Activated naive CD4-positive, alpha-beta T cell treated with anti-CD3 and anti-CD28 coated beads for 36 hours (primary cell): ENCODE data around the gene ATP6V1F. TPM values are rescaled to one million over a fixed set of nuclear protein-coding genes. Genes with fewer than 3 reads are reported as not detected.

Source experiments
- CTCF ChIA-PET: fragments of 350-600 bp; sonication (Branson Sonifier 250); formaldehyde crosslinking; loops from one replicate; lab custom pipeline; 2021; ENCODE audit warnings: antibody characterized with exemption; lab: Charles Lee
- DNase-seq: peaks from one replicate; pipeline ENCODE4 v3.0.0-alpha.2; 2020
- H3K27ac Mint-ChIP-seq: one replicate; pipeline ENCODE4 v1.8.0; 2021; ENCODE audit warnings: mild to moderate bottlenecking, mixed read lengths
- H3K27me3 Mint-ChIP-seq: one replicate; pipeline ENCODE4 v1.8.0; 2021; ENCODE audit warnings: low read depth, mixed read lengths
- H3K36me3 Mint-ChIP-seq: one replicate; pipeline ENCODE4 v1.8.0; 2021; ENCODE audit warnings: low read depth, mixed read lengths
- H3K4me1 Mint-ChIP-seq: one replicate; pipeline ENCODE4 v1.8.0; 2021; ENCODE audit warnings: low read depth, mixed read lengths
- H3K4me3 Mint-ChIP-seq: one replicate; pipeline ENCODE4 v1.8.0; 2021; ENCODE audit warnings: mild to moderate bottlenecking, moderate library complexity, mixed read lengths
- H3K9me3 Mint-ChIP-seq: one replicate; pipeline ENCODE4 v1.8.0; 2021; ENCODE audit warnings: mixed read lengths
- intact Hi-C: fragments of 100-400 bp; cut with micrococcal nuclease; formaldehyde crosslinking; loops from one replicate; pipeline ENCODE4 v1.15.1; 2023
- total RNA-seq, 2 experiments: library from RNA; stranded (reverse); gene quantifications; one replicate each; pipeline ENCODE4 v1.2.3, GENCODE V29; 2021

The ATP6V1F gene
- total RNA-seq, 2 experiments from 2014 or later, result 129 to 142 TPM

GRCh38 chr7:128876978-128877755, 14.5 kb downstream of the ATP6V1F start:
- Mint-ChIP-seq H3K4me1 (peaks cover 2% of the 10 kb centered on the region), H3K4me3 (no peak overlapping the region), H3K27me3 (no peaks in the 10 kb centered on the region), H3K36me3 (no peaks in the 10 kb centered on the region), H3K27ac (no peak overlapping the region), H3K9me3 (no peaks in the 10 kb centered on the region)
- DNase-seq, result no peak
- CTCF ChIA-PET, result no interaction called here
- intact Hi-C loops, result no loop called here

GRCh38 chr7:128877756-128878120, 15.1 kb downstream of the ATP6V1F start:
- Mint-ChIP-seq H3K4me1 (peaks cover 2% of the 10 kb centered on the region), H3K4me3 (no peak overlapping the region), H3K36me3 (no peaks in the 10 kb centered on the region), H3K27ac (no peak overlapping the region), H3K9me3 (no peaks in the 10 kb centered on the region), H3K27me3 (no peaks in the 10 kb centered on the region)
- CTCF ChIA-PET, result no interaction called here
- DNase-seq, result no peak
- intact Hi-C loops, result no loop called here

GRCh38 chr7:128878226-128879105, 15.8 kb downstream of the ATP6V1F start:
- H3K4me1 Mint-ChIP-seq, result peaks cover 2% of the 10 kb centered on the region
- CTCF ChIA-PET, result interaction anchor here (0.6 kb wide), 1 partner anchor 264 kb away, joined by 6 read pairs; no protein-coding TSS in a partner anchor
- no peak overlapping the region for H3K4me3 Mint-ChIP-seq
- H3K27ac Mint-ChIP-seq, result no peak overlapping the region
- intact Hi-C loops, result no loop called here
- DNase-seq, result no peak
- no peaks in the 10 kb centered on the region for H3K27me3 Mint-ChIP-seq
- no peaks in the 10 kb centered on the region for H3K36me3 Mint-ChIP-seq
- no peaks in the 10 kb centered on the region for H3K9me3 Mint-ChIP-seq

GRCh38 chr7:128879461-128879938, 16.8 kb downstream of the ATP6V1F start:
- H3K4me3 Mint-ChIP-seq, result no peak overlapping the region
- CTCF ChIA-PET, result interaction anchor here (0.6 to 1.0 kb wide), 3 partner anchors 40 to 446 kb away, joined by 3 to 6 read pairs (median 4); no protein-coding TSS in a partner anchor
- DNase-seq, result no peak
- no peaks in the 10 kb centered on the region for H3K27me3 Mint-ChIP-seq
- no peak overlapping the region for H3K27ac Mint-ChIP-seq
- H3K4me1 Mint-ChIP-seq, result peaks cover 2% of the 10 kb centered on the region
- H3K9me3 Mint-ChIP-seq, result no peaks in the 10 kb centered on the region
- intact Hi-C loops, result no loop called here
- H3K36me3 Mint-ChIP-seq, result no peaks in the 10 kb centered on the region

- H3K27me3 Mint-ChIP-seq, result no peaks in the 10 kb centered on the region
- no peak overlapping the region for H3K4me3 Mint-ChIP-seq
- CTCF ChIA-PET, result interaction anchor here (0.7 to 1.7 kb wide), 5 partner anchors 17 to 447 kb away, joined by 3 to 4 read pairs (median 3); no protein-coding TSS in a partner anchor
- no peaks in the 10 kb centered on the region for H3K9me3 Mint-ChIP-seq
- no peaks in the 10 kb centered on the region for H3K36me3 Mint-ChIP-seq
- DNase-seq, result peak; percentile 50
- intact Hi-C loops, result loop anchor here (5.0 kb wide), 2 partner anchors 403 to 453 kb away; partner anchors contain the start of gene METTL2B
- peaks cover 2% of the 10 kb centered on the region for H3K4me1 Mint-ChIP-seq
- no peak overlapping the region for H3K27ac Mint-ChIP-seq
These were observed 17.5 kb downstream of the ATP6V1F start for GRCh38 chr7:128879939-128880746.

- Mint-ChIP-seq H3K27me3 (peaks cover 2% of the 10 kb centered on the region), H3K36me3 (no peaks in the 10 kb centered on the region), H3K4me3 (no peak overlapping the region), H3K4me1 (peaks cover 2% of the 10 kb centered on the region), H3K9me3 (no peaks in the 10 kb centered on the region), H3K27ac (no peak overlapping the region)
- DNase-seq, result no peak
- intact Hi-C loops, result loop anchor here (5.0 kb wide), 2 partner anchors 404 to 454 kb away; partner anchors contain the start of gene METTL2B
- CTCF ChIA-PET, result interaction anchor here (0.7 to 1.7 kb wide), 6 partner anchors 17 to 455 kb away, joined by 3 to 4 read pairs (median 4); partner anchors contain the start of gene ATP6V1F
These were observed 18.3 kb downstream of the ATP6V1F start for GRCh38 chr7:128880791-128881457.

GRCh38 chr7:128881458-128882125, 18.9 kb downstream of the ATP6V1F start:
- Mint-ChIP-seq H3K27ac (no peak overlapping the region), H3K9me3 (no peaks in the 10 kb centered on the region), H3K4me1 (peaks cover 2% of the 10 kb centered on the region), H3K4me3 (no peak overlapping the region), H3K36me3 (no peaks in the 10 kb centered on the region), H3K27me3 (peaks cover 3% of the 10 kb centered on the region)
- CTCF ChIA-PET, result interaction anchor here (0.5 to 1.7 kb wide), 5 partner anchors 17 to 456 kb away, joined by 3 to 4 read pairs (median 4); partner anchors contain the start of gene ATP6V1F
- intact Hi-C loops, result loop anchor here (5.0 kb wide), 2 partner anchors 404 to 454 kb away; partner anchors contain the start of gene METTL2B
- DNase-seq, result no peak

- Mint-ChIP-seq H3K4me3 (no peak overlapping the region), H3K4me1 (peaks cover 2% of the 10 kb centered on the region), H3K36me3 (no peaks in the 10 kb centered on the region), H3K27ac (no peak overlapping the region), H3K9me3 (no peaks in the 10 kb centered on the region), H3K27me3 (peaks cover 3% of the 10 kb centered on the region)
- intact Hi-C loops, result loop anchor here (5.0 kb wide), 2 partner anchors 405 to 455 kb away; partner anchors contain the start of gene METTL2B
- no peak for DNase-seq
- CTCF ChIA-PET, result interaction anchor here (1.0 to 2.3 kb wide), 9 partner anchors 10 to 456 kb away, joined by 3 to 19 read pairs (median 6); partner anchors contain the start of gene ATP6V1F
These were observed 19.5 kb downstream of the ATP6V1F start for GRCh38 chr7:128882134-128882533.

- intact Hi-C loops, result loop anchor here (1.0 to 5.0 kb wide), 6 partner anchors 21 to 457 kb away; partner anchors contain the start of gene METTL2B
- no peaks in the 10 kb centered on the region for H3K9me3 Mint-ChIP-seq
- no peaks in the 10 kb centered on the region for H3K36me3 Mint-ChIP-seq
- H3K4me1 Mint-ChIP-seq, result no peaks in the 10 kb centered on the region
- H3K27me3 Mint-ChIP-seq, result peaks cover 3% of the 10 kb centered on the region
- H3K27ac Mint-ChIP-seq, result no peak overlapping the region
- H3K4me3 Mint-ChIP-seq, result no peak overlapping the region
- DNase-seq, result peak; percentile 90
- CTCF ChIA-PET, result interaction anchor here (0.6 to 2.3 kb wide), 30 partner anchors 10 to 456 kb away, joined by 3 to 25 read pairs (median 4); partner anchors contain the start of gene ATP6V1F
These were observed 21.2 kb downstream of the ATP6V1F start for GRCh38 chr7:128883622-128884448.
